Stimulated activated naive CD4-positive, alpha-beta T cell (primary cell): Measurements from ENCODE around the gene PBLD.
"Not testable (repeated sequence)": the region's sequence is repeated elsewhere in the genome, so short reads cannot be mapped to it uniquely, and the experiment has no call there.

Source experiments
- DNase-seq, 6 experiments: peaks; one replicate each; lab custom pipeline; 2025; lab: John Stamatoyannopoulos, UW

The PBLD gene

DNA sequence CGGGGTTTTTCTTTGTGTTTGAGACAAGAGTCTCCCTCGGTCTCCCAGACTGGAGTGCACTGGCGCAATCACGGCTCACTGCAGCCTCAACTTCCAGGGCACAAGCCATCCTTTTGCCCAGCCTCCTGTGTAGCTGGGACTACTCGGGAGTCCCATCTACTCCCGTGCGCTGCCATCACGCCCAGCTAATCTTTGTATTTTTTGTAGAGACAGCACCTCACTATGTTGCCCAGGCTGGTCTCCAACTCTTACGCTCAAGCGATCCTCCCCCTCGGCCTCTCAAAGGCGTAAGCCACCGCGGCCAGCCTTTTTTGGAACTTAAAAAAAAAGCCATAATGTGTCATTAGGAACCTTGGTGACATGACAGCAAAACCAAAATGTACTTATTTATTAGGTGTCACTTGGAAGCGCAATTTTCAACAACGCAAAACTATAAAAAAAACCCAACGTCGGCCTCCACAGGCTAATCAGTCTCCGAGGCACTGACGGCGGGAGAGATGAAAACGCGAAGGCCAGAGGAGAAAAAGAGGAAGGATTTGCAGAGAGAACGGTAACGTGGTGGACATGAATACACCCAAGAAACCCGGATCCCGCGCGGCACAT, 1.8 kb downstream of the PBLD start:
- peak in 4 of 6 experiments; percentile 8 to 45 (median 24) for DNase-seq

- no peak for DNase-seq
Observed at GRCh38 chr10:68329506-68329861, 3.2 kb downstream of the PBLD start.

DNA sequence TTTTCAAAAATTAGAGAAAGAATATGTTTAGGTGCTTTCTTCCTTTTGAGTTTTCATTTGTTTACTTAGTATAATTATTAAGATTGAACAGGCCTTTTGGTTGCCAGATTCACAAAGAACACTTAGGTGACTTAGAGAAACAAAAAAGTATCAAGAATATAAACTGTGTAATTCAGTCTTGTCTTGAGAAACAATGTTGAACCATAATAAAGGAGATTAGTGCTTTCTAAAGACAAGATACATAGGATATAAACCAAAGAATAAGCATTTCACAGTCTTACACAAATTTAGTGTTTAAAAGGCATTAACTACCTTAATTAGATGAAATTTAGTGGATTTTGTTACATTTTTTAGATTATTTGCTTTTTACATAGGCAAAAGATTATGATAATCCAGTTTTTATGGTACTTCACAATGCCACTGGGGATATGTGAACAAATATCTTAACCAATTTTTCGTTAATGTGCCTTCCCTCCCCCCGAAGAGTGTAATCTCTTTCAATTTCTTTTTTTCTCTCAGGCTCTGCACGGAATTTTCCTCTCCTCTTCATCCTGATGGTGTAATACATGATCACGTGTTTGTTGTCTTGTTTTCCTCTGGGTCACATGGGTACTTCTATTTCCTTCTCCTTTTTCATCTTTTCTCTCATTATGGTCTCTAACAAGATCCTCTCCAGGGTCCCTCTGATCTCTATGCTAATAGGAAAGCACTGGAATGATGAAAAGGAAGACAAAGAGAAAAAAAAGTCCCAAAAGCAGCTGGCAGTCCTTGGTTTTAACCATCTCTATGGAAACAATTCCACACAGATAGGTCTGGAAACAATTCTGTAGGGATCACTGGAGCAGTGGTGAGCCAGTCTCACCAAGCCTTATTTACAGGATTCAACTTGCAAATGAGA, 4.6 kb downstream of the PBLD start:
- no peak for DNase-seq

DNA sequence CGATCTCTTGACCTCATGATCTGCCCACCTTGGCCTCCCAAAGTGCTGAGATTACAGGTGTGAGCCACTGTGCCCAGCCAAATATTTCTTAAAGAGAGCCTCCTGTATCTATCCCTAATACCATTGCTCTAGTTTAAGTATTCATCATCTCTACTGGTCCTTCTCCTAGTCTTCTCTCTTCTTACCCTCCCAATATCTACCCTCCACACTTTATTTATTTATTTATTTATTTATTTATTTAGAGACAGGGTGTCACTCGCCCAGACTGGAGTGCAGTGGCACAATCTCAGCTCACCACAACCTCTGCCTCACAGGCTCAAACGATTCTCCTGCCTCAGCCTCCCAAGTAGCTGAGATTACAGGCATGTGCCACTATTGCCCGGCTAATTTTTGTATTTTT, 8.3 kb downstream of the PBLD start:
- DNase-seq: not testable (repeated sequence)

- DNase-seq: no peak
Observed at GRCh38 chr10:68318331-68319059, 14.2 kb downstream of the PBLD start.

GRCh38 chr10:68315582-68315981, 17.1 kb downstream of the PBLD start:
- DNase-seq: no peak

GRCh38 chr10:68314930-68315329, 17.8 kb downstream of the PBLD start:
- not testable (repeated sequence) for DNase-seq

DNA sequence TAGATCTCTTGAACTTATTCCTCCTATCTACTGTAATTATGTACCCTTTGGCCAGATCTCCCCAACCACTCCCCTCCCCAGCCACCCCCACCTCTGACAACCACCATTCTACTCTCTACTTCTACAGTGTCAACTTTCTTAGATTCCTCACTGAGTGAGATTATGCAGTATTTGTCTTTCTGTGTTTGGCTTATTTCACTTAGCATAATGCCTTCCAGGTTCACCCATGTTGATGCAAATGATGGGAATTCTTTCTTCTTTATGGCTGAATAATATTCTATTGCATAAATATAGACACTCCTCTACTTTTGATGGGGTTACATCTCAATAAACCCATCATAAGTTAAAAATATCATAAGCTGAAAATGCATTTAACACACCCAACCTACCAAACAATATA, 22.2 kb downstream of the PBLD start:
- DNase-seq: no peak

DNA sequence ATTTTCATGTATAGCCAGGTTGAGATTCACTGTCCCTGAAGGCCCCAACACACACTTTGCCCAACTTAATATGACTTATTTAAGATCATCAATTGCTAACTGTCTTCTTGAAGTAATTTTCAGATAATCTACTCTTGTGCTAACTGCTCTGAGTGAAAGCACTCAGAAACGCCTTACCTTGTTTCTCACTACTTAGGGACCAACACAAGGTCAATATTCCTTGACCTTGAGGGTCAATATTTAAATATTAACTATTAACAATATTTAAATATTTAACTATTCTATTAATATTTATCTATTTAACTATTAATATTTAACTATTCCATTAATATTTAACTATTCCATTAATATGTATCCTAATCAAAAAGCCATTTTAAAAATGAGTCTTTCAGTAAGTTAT, 26.9 kb downstream of the PBLD start:
- DNase-seq: no peak

- DNase-seq: no peak
Observed at GRCh38 chr10:68303849-68304412, 28.8 kb downstream of the PBLD start.

GRCh38 chr10:68302871-68303270, 29.9 kb downstream of the PBLD start:
- DNase-seq: no peak

DNA sequence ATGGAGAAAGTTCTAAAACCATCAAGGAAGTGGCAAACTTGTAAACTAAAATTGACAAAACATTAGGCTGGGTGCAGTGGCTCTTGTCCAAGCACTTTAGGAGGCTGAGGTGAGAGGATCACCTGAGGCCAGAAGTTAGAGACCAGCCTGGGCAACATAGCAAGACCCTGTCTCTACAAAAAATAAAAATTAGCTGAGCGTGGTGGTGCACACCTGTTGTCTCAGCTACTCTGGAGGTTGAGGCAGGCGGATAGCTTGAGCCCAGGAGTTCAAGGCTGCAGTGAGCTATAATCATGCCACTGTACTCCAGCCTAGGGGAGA, 30.3 kb downstream of the PBLD start:
- DNase-seq: no peak

- peak in 2 of 6 experiments; percentile 10 to 21 for DNase-seq
Observed at GRCh38 chr10:68301790-68302502, 30.8 kb downstream of the PBLD start.

GRCh38 chr10:68301301-68301700, 31.4 kb downstream of the PBLD start:
- DNase-seq: no peak

DNA sequence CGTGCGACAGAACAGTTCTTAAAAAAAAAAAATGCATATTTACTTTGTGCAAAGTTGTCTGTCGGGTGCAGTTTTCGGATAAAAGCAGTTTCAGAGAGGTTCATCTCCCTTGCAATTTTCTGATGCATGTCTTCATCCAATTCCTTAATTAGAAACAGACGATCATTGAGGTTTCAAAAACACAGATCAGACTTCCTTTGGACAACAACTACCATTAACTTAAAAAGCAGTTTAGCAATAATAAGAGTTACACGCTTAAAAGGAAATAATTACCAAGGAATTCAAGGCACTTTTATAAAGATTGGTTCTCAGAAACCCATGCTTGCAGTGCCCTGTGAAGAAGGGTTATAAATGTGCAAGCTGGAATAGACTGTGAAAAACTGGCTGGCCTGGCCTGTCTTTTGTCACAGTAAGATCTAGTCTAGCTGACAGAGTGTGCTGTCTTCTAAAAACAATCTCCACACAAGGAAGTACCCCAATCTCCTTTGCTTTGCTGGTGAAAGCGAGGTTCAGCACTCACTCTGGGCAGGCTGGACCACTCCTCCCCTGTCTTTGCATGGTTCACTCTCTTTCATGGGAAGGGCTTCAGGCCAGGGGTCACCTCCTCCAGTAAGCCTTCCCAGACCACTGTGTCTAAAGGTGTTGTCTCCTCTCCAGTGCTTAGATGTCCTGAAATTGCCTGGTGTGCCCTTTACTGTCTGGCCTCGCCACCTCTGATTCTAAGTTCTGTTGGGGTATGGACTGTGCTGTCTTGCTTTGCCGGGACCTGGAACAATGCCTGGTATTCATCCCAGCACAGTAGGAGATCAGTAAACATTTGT, 35.7 kb downstream of the PBLD start:
- no peak for DNase-seq

GRCh38 chr10:68290736-68291135, 42.0 kb downstream of the PBLD start:
- no peak for DNase-seq

DNA sequence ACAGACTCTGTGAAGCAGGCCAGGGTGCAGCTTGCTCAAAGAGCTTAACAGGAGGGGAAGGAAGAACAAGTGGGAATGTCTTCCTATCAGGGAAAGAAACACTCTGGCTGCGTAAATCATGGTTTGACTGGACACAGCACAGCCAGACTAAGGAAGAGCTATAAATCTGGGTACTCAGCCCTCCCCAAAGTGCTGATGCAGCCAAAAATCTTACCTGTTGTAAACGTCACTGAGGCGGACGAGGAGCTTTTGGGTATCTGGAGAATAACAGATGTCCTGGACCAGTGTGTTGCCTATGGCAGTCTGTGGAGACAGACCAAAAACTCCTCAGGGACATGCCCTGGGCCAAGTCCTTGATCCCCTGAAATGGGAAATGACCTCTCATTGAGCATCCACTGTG, 44.0 kb downstream of the PBLD start:
- DNase-seq: no peak

DNA sequence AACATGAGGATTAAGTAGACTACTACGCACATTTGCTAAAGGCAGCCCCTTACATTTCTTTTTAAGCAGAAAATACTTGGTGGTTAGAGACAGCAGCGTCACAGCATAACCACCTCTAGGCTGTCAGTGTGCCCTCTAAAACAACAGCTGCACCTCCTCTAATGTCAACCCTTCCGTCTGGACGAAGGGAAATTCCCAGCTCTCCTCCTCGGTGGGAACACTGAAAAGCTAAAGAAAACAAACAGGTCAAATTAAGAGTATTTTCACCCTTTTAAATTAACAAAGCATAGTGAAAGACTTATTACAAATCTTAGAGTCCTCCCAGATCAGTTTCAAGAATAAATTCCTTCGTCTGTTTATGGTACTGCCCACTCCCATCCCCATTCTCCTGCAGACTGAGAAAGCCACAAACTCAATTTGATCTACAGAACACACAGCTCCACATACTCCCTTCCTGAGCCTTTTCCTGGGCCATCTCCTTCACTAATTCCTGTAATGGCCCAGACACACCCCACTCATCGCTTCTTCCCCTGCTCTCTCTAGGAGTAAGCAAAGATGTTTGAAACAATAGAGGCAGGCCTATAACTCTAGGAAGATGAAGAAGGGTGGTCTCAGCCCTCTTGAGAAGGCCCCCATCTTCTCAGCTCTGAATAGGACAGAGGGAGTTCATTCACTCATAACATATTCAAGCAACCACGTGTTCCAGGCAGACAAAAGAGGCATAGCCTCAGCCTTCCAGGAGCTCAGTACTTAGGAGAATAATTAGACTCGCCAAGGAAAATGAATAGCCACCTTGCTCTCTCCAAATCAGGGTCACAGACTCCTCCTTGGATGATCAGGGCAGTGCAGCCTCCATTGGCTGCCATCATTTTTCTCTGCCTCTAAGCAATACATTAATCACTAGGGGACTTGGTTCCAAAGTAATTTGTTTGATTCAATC, 48.4 kb downstream of the PBLD start:
- no peak for DNase-seq

DNA sequence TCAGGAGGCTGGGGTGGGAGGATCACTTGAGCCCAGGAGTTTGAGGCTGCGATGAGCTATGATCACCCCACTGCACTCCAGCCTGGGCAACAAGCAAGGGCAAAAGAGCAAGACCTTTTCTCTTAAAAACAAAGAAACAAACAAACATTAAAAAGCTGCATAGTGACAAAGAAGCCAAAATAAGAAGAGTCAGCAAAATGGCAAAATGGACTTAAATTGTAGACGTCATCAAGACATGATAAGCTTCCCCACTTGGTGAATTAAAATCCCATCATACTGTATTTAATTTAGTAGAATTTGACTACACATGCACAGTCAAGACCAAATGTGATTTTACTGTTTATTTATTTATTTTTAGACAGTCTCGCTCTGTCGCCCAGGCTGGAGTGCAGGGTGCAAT, 52.0 kb downstream of the PBLD start:
- DNase-seq: no peak
